GM12878 (cell line): ENCODE results near the gene LRRC23.

Experiments
- ASH2L ChIP-seq: fragments of 300-600, 200-600 bp; sonication (generic); IDR thresholded peaks from 2 replicates; pipeline ENCODE4 v1.6.1; 2017; ENCODE audit warnings: low read depth, mild to moderate bottlenecking, borderline replicate concordance
- ATF2 ChIP-seq: IDR thresholded peaks from 2 replicates; pipeline ENCODE4 v1.6.1; 2012; ENCODE audit warnings: low read length, inconsistent platforms
- CHD2 ChIP-seq: IDR thresholded peaks from 2 replicates; pipeline ENCODE4 v1.6.1; 2011; ENCODE audit warnings: low read depth, low read length, improper control_type of control experiment, borderline replicate concordance
- CTCF ChIP-seq, 3 experiments: IDR thresholded peaks in 2 of 3; conservative IDR thresholded peaks in 1 of 3; 2 replicates each; pipeline ENCODE4 v1.5.1; 2011; ENCODE audit warnings: low read depth in 3 of 3, low read length in 3 of 3, mild to moderate bottlenecking in 3 of 3, control low read depth in 2 of 3, moderate library complexity in 2 of 3, inconsistent platforms in 1 of 3, mixed read lengths in 1 of 3; ENCODE audit not compliant: control insufficient read depth in 2 of 3, insufficient read depth in 1 of 3; ENCODE audit errors: extremely low read depth in 1 of 3
- ESRRA ChIP-seq: IDR thresholded peaks from 2 replicates; pipeline ENCODE4 v1.6.1; 2012; ENCODE audit warnings: mild to moderate bottlenecking, low read length, improper control_type of control experiment
- MXI1 ChIP-seq: fragments of 150-350 bp; IDR thresholded peaks from 2 replicates; pipeline ENCODE4 v1.6.1; 2011; ENCODE audit warnings: low read depth, mild to moderate bottlenecking, inconsistent platforms, low read length, improper control_type of control experiment
- POLR2AphosphoS5 ChIP-seq: IDR thresholded peaks from 2 replicates; pipeline ENCODE4 v1.6.1; 2011; ENCODE audit warnings: mild to moderate bottlenecking, low read length, inconsistent platforms
- TAF1 ChIP-seq: IDR thresholded peaks from 2 replicates; pipeline ENCODE4 v1.6.1; 2011; ENCODE audit warnings: mild to moderate bottlenecking, low read depth, low read length, borderline replicate concordance
- ZBTB40 ChIP-seq: fragments of 450-650 bp; IDR thresholded peaks from 2 replicates; pipeline ENCODE4 v1.6.1; 2016; ENCODE audit warnings: mild to moderate bottlenecking, moderate library complexity, borderline replicate concordance

- TF ChIP-seq CTCF (IDR thresholded peaks at IDR 0.05 in 2 of 3, conservative IDR thresholded peaks at IDR 0.05 in 1 of 3; ENCODE audit: control insufficient read depth in 2 of 3, extremely low read depth in 1 of 3, insufficient read depth in 1 of 3, low read depth in 3 of 3, low read length in 3 of 3) (no peak), ZBTB40 (no peak), MXI1 (0 out of 2 replicates have a peak, but pooled peaks have one; percentile 17), ESRRA (no peak), TAF1 (peak; percentile 79; the same call in 1 of the 2 replicates), ASH2L (no peak), ATF2 (no peak), CHD2 (no peak), POLR2AphosphoS5 (peak; percentile 84)
Measured at GRCh38 chr12:6950811-6951540, 46.4 kb downstream of the LRRC23 start, which contains the start of gene PTPN6.
